ENCODE data around the gene ULK1.
"Not testable (repeated sequence)": the region's sequence is repeated elsewhere in the genome, so short reads cannot be mapped to it uniquely, and the experiment has no call there.

The ULK1 gene

DNA sequence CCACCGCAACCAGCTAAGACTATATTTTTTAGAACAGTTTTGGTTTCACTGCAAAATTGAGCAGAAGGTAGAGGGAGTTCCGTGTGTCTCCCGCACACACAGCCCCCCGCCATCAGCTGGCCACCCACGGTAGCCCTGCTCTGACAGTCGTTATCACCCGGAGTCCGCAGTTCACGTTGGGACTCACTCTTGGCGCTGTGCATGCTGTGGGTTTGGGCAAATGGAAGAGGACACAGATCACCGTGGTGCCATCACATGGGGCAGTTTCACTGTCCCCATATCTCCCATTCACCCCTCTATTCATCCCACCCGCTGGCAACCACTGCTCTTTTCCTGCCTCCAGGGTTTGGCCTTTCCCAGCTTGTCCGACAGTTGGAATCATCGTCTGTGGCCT is 31.8 kb upstream of the ULK1 start:
- no peak for DNase-seq

GRCh38 chr12:131862994-131863710 is 31.3 kb upstream of the ULK1 start:
- peak in 1 of 2 donors; percentile 15 for DNase-seq

DNA sequence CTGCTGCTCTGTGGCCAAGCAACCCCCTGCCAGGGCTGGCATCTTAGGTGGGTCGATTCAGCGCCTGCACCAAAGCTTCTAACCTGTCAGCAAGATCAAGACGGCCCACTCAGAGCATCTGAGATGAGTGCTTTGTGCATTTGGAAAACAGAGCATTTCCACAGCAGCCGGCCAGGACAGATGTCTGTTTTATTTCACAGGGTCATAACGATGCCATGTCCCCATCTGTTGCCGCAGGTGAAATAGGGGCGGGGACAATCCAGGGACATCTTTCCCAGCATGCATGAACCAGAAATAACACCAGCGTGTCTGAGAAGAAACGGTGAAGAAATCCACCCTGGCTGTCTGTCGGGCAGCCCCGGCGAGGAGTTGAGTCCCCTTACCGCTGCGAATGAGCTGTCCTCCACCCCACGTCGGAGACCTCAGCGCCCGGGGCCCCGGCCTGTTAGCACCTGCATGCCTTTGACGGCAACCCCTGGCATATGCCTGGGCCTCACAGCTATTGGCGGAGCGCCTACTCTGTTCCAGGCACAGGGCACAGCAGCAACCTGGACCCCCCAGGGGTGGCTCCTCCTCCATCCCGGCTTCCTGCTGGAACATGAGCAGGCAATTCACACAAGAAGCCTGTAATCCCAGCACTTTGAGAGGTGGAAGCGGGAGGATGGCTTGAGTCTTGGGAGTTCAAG is 30.6 kb upstream of the ULK1 start:
- DNase-seq: no peak

- no peak for DNase-seq
Measured at GRCh38 chr12:131864469-131864868, 30.0 kb upstream of the ULK1 start.

GRCh38 chr12:131865180-131865875 is 29.1 kb upstream of the ULK1 start:
- no peak for DNase-seq

DNA sequence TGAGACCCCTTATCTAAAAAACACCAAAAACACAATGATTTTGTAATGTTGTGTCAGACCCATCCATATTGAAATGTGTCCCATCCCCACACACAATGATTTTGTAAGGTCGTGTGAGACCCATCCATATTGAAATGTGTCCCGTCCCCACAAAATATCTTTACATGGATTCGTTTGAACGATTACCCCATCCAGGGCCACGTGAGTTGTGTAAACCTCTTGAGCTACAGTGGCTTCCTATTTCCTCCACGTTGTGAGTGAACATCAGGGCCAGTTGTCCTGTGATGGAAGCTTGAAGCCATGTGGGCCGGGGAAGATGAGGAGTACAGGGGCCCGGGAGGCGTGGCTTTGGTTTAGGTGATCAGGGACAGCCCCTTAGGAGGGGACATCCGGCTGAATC is 27.0 kb upstream of the ULK1 start:
- no peak for DNase-seq

DNA sequence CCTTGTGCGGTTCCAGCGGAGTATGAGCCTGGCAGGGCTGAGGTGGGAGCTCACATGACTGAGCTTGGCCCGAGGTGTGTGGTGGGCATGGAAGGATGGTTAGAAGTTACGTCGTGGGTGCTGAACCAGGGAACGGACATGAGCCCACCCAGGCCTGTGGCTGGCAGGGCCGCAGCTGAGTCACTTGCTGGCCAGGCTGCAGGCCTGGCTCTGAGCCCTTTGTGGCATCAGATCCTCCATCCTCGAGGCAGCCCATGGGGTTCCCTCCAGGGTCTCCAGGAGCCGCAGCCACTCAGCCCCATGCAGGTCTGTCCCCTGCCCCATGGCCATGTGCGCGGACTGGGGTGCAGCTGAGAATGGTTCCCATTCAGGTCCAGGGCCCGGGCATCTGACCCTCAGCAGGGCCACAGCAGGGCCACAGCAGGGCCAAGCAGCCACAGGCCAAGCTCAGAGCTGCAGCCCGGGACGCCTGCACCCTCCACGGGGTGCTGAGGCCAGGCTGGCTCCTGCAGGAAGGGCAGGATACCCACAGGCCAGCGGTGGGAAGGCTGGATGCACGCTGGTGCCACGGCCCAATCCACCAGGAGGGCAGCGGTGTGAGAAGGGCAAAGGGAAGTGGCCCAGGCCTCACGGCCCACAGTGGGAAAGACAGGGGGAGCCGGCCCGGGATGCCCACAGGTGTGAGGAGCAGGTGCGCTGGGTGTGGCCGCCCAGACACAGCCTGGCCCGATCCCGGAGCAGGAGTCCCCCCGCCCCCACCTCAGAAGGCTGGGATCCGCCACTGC is 26.3 kb upstream of the ULK1 start:
- DNase-seq: no peak

- DNase-seq: no peak
Measured at GRCh38 chr12:131869871-131870418, 24.5 kb upstream of the ULK1 start.

DNA sequence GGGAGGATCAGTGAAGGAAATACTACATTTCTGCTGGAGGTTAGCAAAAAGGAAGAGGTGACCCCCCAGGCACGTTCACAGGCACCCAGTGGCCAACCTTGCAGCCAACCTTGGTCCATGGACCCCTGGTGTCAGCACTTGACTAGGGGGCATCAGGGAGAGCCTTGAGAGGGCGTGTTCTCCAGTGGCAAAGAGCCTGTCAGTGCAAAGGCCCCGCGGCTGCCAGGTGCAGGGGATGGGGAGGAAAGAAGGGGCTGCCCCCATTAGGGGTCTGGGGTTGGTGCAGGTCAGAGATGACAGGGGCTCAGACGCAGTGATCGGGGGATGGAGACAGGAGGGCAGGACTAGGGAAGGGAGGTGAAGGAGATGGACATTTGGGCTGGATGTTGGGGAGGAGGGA is 22.7 kb upstream of the ULK1 start:
- no peak for DNase-seq

DNA sequence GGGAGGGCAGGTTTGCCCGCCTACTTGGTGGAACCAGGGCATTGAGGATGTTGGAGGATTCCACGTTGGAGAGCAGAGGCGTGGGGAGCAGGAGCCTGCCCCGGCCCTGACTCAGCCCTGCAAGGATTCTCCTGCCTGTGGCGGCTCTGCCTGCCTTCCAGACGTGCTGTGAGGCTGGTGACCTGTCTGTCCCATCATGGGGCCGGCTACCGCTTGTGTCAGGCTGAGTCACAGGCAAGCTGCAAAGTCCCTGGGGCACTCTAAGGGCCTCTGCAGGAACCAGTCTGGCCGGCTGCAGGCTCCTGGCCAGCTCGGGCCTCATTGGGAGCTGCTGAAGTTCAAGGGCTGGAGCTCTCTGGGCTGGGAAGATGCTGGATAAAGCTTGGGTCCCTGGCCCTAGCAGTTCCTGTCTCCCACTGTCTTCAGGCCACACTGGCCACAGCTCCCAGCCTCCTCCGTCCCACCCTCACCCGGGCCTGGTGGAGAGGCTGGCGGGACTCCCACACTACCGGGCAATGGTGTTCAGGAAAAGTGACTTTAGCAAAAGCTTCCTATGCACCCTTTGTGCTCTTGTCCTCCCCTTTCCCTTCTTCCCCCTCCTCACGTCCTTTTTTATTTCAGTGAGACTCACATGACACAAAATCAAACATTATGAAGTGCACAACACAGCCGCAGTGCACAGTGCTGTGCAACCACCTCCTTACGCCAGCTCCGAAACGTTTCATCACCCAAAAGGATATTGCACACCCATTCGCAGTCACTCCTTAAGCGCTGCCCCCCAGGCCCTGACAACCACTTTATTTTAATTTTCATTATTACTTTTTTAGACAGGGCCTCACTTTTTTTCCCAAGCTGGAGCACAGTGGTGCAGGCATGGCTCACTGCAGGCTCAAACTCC is 22.0 kb upstream of the ULK1 start:
- peak in 1 of 2 donors; percentile 20 for DNase-seq

DNA sequence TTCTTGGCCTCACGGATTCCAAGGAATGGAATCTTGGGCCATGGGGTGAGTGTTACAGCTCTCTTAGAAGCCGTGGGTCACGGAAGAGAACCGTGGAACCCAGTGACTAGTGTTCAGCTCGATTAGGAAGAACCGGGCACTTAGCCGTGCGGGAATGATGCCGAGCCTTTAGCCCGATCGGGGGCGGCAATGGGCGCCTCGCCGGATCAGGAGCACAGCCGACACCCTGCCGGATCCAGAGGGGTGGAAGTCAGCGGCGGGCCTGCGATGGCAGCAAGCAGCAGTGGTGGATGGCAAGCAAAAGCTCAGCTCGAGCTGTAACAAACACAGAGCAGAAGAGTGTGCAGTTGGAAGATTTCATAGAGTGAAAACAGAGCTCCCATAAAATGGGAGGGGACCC is 21.1 kb upstream of the ULK1 start:
- no peak for DNase-seq

GRCh38 chr12:131874972-131875371 is 19.4 kb upstream of the ULK1 start:
- not testable (repeated sequence) for DNase-seq

GRCh38 chr12:131877216-131877615 is 17.2 kb upstream of the ULK1 start:
- not testable (repeated sequence) for DNase-seq

DNA sequence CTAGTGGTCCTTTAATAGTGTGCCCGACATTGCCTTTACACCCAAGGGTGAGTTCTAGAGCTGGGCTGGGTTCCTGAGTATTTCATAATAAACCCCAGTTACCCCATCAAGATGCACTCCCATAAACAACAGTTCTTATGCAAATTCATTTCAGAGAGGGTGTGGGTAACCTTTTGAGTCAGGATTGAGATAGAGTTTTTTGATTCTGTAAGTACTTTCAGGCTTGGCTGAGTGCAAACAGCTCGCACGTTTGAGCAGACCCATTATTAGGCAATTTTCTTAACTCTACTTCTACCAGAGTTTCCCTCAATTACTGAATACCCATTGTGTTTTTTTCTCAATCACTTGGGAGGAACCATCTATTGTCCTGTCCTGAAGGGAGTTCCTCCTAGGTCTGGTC is 16.0 kb upstream of the ULK1 start:
- DNase-seq: not testable (repeated sequence)

GRCh38 chr12:131882804-131883520 is 11.5 kb upstream of the ULK1 start:
- DNase-seq: no peak

- DNase-seq: no peak
Measured at GRCh38 chr12:131883521-131883900, 10.9 kb upstream of the ULK1 start.

- not testable (repeated sequence) for DNase-seq
Measured at GRCh38 chr12:131885076-131885475, 9.3 kb upstream of the ULK1 start.

DNA sequence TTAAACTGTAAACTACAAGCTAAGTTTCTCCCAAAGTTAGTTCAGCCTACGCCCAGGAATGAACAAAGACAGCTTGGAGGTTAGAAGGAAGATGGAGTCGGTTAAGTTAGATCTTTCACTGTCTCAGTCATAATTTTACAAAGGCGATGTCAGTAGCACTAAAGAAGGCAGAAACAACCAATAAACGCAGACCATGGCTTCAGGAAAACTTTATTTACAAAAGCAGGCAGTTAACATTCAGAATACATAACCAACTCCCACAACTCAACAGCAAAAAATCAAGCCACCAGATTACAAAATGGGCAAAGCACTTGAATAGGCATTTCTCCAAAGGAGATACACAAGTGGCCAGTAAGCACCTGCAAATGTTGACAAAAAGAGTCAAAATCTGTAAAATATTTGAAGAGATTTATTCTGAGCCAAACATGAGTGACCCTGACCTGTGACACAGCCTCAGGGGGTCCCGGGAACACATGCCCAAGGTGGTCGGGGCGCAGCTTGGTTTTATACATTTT is 8.8 kb upstream of the ULK1 start:
- no peak for DNase-seq

DNA sequence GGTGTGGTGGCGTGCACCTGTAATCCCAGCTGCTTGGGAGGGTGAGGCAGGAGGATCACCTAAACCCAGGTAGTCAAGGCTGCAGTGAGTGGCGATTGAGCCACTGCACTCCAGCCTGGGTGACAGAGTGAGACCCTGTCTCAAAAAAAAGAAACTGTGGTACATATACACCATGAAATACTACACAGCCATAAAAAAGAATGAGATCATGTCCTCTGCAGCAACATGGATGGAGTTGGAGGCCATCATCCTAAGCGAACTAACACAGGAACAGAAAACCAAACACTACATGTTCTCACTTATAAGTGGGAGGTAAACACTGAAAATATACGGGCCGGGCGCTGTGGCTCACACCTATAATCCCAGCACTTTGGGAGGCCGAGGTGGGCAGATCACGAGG is 2.7 kb upstream of the ULK1 start:
- not testable (repeated sequence) for DNase-seq

- DNase-seq: no peak
Measured at GRCh38 chr12:131892711-131893604, 1.5 kb upstream of the ULK1 start.

All from bone marrow (tissue), 2 donors.